ENCODE data around the gene ZFHX3.

Gene ZFHX3

GRCh38 chr16:72848759-72849664 is 198.9 kb downstream of the ZFHX3 start:
- no peak overlapping the region for H3K9ac ChIP-seq (ENCODE audit: insufficient read length)
- no peaks in the 10 kb centered on the region for H3K9me3 ChIP-seq (ENCODE audit: low read depth, low read length)
- no peak overlapping the region for H3K4me3 ChIP-seq
- no peak for DNase-seq (ENCODE audit: low read depth, low spot score)
- TF ChIP-seq FOXP2 (optimal IDR thresholded peaks at IDR 0.05; ENCODE audit: control extremely low read depth, extremely low read length, insufficient read depth) (no peak), EZH2 (IDR thresholded peaks at IDR 0.05) (no peak), POLR2AphosphoS5 (IDR thresholded peaks at IDR 0.05; ENCODE audit: borderline replicate concordance, low read depth, low read length) (no peak)
- no peak overlapping the region; the same call in 1 of the 2 replicates for H3K27ac ChIP-seq
- H3K36me3 ChIP-seq (ENCODE audit: insufficient read depth, low read length): no peaks in the 10 kb centered on the region

- H3K9me3 ChIP-seq (ENCODE audit: low read depth, low read length): no peaks in the 10 kb centered on the region
- no peak for DNase-seq (ENCODE audit: low read depth, low spot score)
- no peak for TF ChIP-seq POLR2AphosphoS5 (IDR thresholded peaks at IDR 0.05; ENCODE audit: borderline replicate concordance, low read depth, low read length)
- no peak for TF ChIP-seq FOXP2 (optimal IDR thresholded peaks at IDR 0.05; ENCODE audit: control extremely low read depth, extremely low read length, insufficient read depth)
- TF ChIP-seq EZH2 (IDR thresholded peaks at IDR 0.05): no peak
- H3K4me3 ChIP-seq: no peak overlapping the region
- H3K9ac ChIP-seq (ENCODE audit: insufficient read length): no peak overlapping the region
- no peak overlapping the region for H3K27ac ChIP-seq
- no peaks in the 10 kb centered on the region for H3K36me3 ChIP-seq (ENCODE audit: insufficient read depth, low read length)
Measured at GRCh38 chr16:72848028-72848400, 199.9 kb downstream of the ZFHX3 start.

GRCh38 chr16:72847187-72848027 is 200.5 kb downstream of the ZFHX3 start:
- H3K36me3 ChIP-seq (ENCODE audit: insufficient read depth, low read length): no peaks in the 10 kb centered on the region
- DNase-seq (ENCODE audit: low read depth, low spot score): no peak
- no peak overlapping the region for H3K9ac ChIP-seq (ENCODE audit: insufficient read length)
- H3K9me3 ChIP-seq (ENCODE audit: low read depth, low read length): no peaks in the 10 kb centered on the region
- TF ChIP-seq EZH2 (IDR thresholded peaks at IDR 0.05) (no peak), FOXP2 (optimal IDR thresholded peaks at IDR 0.05; ENCODE audit: control extremely low read depth, extremely low read length, insufficient read depth) (no peak), POLR2AphosphoS5 (IDR thresholded peaks at IDR 0.05; ENCODE audit: borderline replicate concordance, low read depth, low read length) (no peak)
- H3K27ac ChIP-seq: no peak overlapping the region
- H3K4me3 ChIP-seq: no peak overlapping the region

GRCh38 chr16:72846594-72846993 is 201.3 kb downstream of the ZFHX3 start:
- no peak overlapping the region for H3K9ac ChIP-seq (ENCODE audit: insufficient read length)
- TF ChIP-seq EZH2 (IDR thresholded peaks at IDR 0.05) (no peak), FOXP2 (optimal IDR thresholded peaks at IDR 0.05; ENCODE audit: control extremely low read depth, extremely low read length, insufficient read depth) (no peak), POLR2AphosphoS5 (IDR thresholded peaks at IDR 0.05; ENCODE audit: borderline replicate concordance, low read depth, low read length) (no peak)
- DNase-seq (ENCODE audit: low read depth, low spot score): no peak
- no peaks in the 10 kb centered on the region for H3K9me3 ChIP-seq (ENCODE audit: low read depth, low read length)
- no peak overlapping the region for H3K27ac ChIP-seq
- no peaks in the 10 kb centered on the region for H3K36me3 ChIP-seq (ENCODE audit: insufficient read depth, low read length)
- H3K4me3 ChIP-seq: no peak overlapping the region

GRCh38 chr16:72845322-72846020 is 202.5 kb downstream of the ZFHX3 start:
- H3K9me3 ChIP-seq (ENCODE audit: low read depth, low read length): no peaks in the 10 kb centered on the region
- TF ChIP-seq POLR2AphosphoS5 (IDR thresholded peaks at IDR 0.05; ENCODE audit: borderline replicate concordance, low read depth, low read length) (no peak), EZH2 (IDR thresholded peaks at IDR 0.05) (no peak), FOXP2 (optimal IDR thresholded peaks at IDR 0.05; ENCODE audit: control extremely low read depth, extremely low read length, insufficient read depth) (no peak)
- no peak overlapping the region for H3K27ac ChIP-seq
- H3K36me3 ChIP-seq (ENCODE audit: insufficient read depth, low read length): no peaks in the 10 kb centered on the region
- H3K4me3 ChIP-seq: no peak overlapping the region
- H3K9ac ChIP-seq (ENCODE audit: insufficient read length): no peak overlapping the region
- DNase-seq (ENCODE audit: low read depth, low spot score): no peak

GRCh38 chr16:72844225-72844920 is 203.6 kb downstream of the ZFHX3 start:
- no peak overlapping the region for H3K27ac ChIP-seq
- H3K9ac ChIP-seq (ENCODE audit: insufficient read length): no peak overlapping the region
- DNase-seq (ENCODE audit: low read depth, low spot score): no peak
- H3K9me3 ChIP-seq (ENCODE audit: low read depth, low read length): no peaks in the 10 kb centered on the region
- H3K36me3 ChIP-seq (ENCODE audit: insufficient read depth, low read length): no peaks in the 10 kb centered on the region
- H3K4me3 ChIP-seq: no peak overlapping the region
- no peak for TF ChIP-seq POLR2AphosphoS5 (IDR thresholded peaks at IDR 0.05; ENCODE audit: borderline replicate concordance, low read depth, low read length)
- no peak for TF ChIP-seq EZH2 (IDR thresholded peaks at IDR 0.05)
- no peak for TF ChIP-seq FOXP2 (optimal IDR thresholded peaks at IDR 0.05; ENCODE audit: control extremely low read depth, extremely low read length, insufficient read depth)

GRCh38 chr16:72841506-72841905 is 206.4 kb downstream of the ZFHX3 start:
- no peak for DNase-seq (ENCODE audit: low read depth, low spot score)
- H3K9ac ChIP-seq (ENCODE audit: insufficient read length): no peak overlapping the region
- TF ChIP-seq FOXP2 (optimal IDR thresholded peaks at IDR 0.05; ENCODE audit: control extremely low read depth, extremely low read length, insufficient read depth) (no peak), EZH2 (IDR thresholded peaks at IDR 0.05) (no peak), POLR2AphosphoS5 (IDR thresholded peaks at IDR 0.05; ENCODE audit: borderline replicate concordance, low read depth, low read length) (no peak)
- no peaks in the 10 kb centered on the region for H3K36me3 ChIP-seq (ENCODE audit: insufficient read depth, low read length)
- H3K9me3 ChIP-seq (ENCODE audit: low read depth, low read length): no peaks in the 10 kb centered on the region
- no peak overlapping the region for H3K4me3 ChIP-seq
- H3K27ac ChIP-seq: no peak overlapping the region

All from SK-N-MC (cell line).